Measurements from ENCODE around the gene EXOC3L2. TPM values are rescaled to one million over a fixed set of nuclear protein-coding genes. Genes with fewer than 3 reads are reported as not detected.

The EXOC3L2 gene
- total and polyA plus RNA-seq, 4 donors: 0.50 to 13.9 (median 5.7) TPM

- Histone ChIP-seq H3K27me3 (ENCODE audit: control insufficient read depth in 1 of 2, insufficient read depth in 2 of 2, low read length in 1 of 2) (no peaks in the 10 kb centered on the region), H3K4me3 (ENCODE audit: low read length in 2 of 2) (no peak overlapping the region), H3K27ac (ENCODE audit: low read depth in 1 of 2, low read length in 2 of 2) (no peak overlapping the region), H3K36me3 (ENCODE audit: control insufficient read depth in 1 of 2, insufficient read depth in 2 of 2, low read length in 1 of 2) (no peaks in the 10 kb centered on the region), H3K9me3 (ENCODE audit: control insufficient read depth, low read length) (no peaks in the 10 kb centered on the region), H3K4me1 (ENCODE audit: control insufficient read depth in 1 of 2, insufficient read depth in 2 of 2, low read length in 2 of 2) (no peaks in the 10 kb centered on the region)
- ATAC-seq (ENCODE audit: low FRiP score) (no peak), DNase-seq (no peak)
- WGBS, 2 donors: 92 to 96% methylated on average over 3 of the region's 3 CpGs
- intact Hi-C loops (cut with DNase I): no loop called here
These were observed 38.9 kb downstream of the EXOC3L2 start for GRCh38 chr19:45206328-45206727.

GRCh38 chr19:45205810-45206209 lies 39.4 kb downstream of the EXOC3L2 start:
- no peaks in the 10 kb centered on the region for H3K27me3 ChIP-seq (ENCODE audit: control insufficient read depth in 1 of 2, insufficient read depth in 2 of 2, low read length in 1 of 2)
- intact Hi-C loops (cut with DNase I): no loop called here
- H3K4me3 ChIP-seq (ENCODE audit: low read length in 2 of 2): no peak overlapping the region
- H3K27ac ChIP-seq (ENCODE audit: low read depth in 1 of 2, low read length in 2 of 2): no peak overlapping the region
- 86 to 88% methylated on average over 12 of the region's 12 CpGs for WGBS, 2 donors
- no peaks in the 10 kb centered on the region for H3K9me3 ChIP-seq (ENCODE audit: control insufficient read depth, low read length)
- DNase-seq (no peak), ATAC-seq (ENCODE audit: low FRiP score) (no peak)
- H3K4me1 ChIP-seq (ENCODE audit: control insufficient read depth in 1 of 2, insufficient read depth in 2 of 2, low read length in 2 of 2): no peaks in the 10 kb centered on the region
- H3K36me3 ChIP-seq (ENCODE audit: control insufficient read depth in 1 of 2, insufficient read depth in 2 of 2, low read length in 1 of 2): no peaks in the 10 kb centered on the region

GRCh38 chr19:45202637-45203036 lies 42.6 kb downstream of the EXOC3L2 start:
- Histone ChIP-seq H3K36me3 (ENCODE audit: control insufficient read depth in 1 of 2, insufficient read depth in 2 of 2, low read length in 1 of 2) (no peaks in the 10 kb centered on the region), H3K27ac (ENCODE audit: low read depth in 1 of 2, low read length in 2 of 2) (no peak overlapping the region), H3K4me3 (ENCODE audit: low read length in 2 of 2) (no peak overlapping the region), H3K27me3 (ENCODE audit: control insufficient read depth in 1 of 2, insufficient read depth in 2 of 2, low read length in 1 of 2) (no peaks in the 10 kb centered on the region), H3K4me1 (ENCODE audit: control insufficient read depth in 1 of 2, insufficient read depth in 2 of 2, low read length in 2 of 2) (no peaks in the 10 kb centered on the region), H3K9me3 (ENCODE audit: control insufficient read depth, low read length) (no peaks in the 10 kb centered on the region)
- WGBS, 2 donors: 90 to 91% methylated on average over 6 of the region's 6 CpGs
- intact Hi-C loops (cut with DNase I): no loop called here
- ATAC-seq (ENCODE audit: low FRiP score) (no peak), DNase-seq (no peak)

GRCh38 chr19:45200568-45200967 lies 44.6 kb downstream of the EXOC3L2 start:
- no peaks in the 10 kb centered on the region for H3K36me3 ChIP-seq (ENCODE audit: control insufficient read depth in 1 of 2, insufficient read depth in 2 of 2, low read length in 1 of 2)
- no peak overlapping the region for H3K27ac ChIP-seq (ENCODE audit: low read depth in 1 of 2, low read length in 2 of 2)
- intact Hi-C loops (cut with DNase I): no loop called here
- ATAC-seq (ENCODE audit: low FRiP score) (no peak), DNase-seq (no peak)
- H3K9me3 ChIP-seq (ENCODE audit: control insufficient read depth, low read length): no peaks in the 10 kb centered on the region
- H3K27me3 ChIP-seq (ENCODE audit: control insufficient read depth in 1 of 2, insufficient read depth in 2 of 2, low read length in 1 of 2): no peaks in the 10 kb centered on the region
- H3K4me1 ChIP-seq (ENCODE audit: control insufficient read depth in 1 of 2, insufficient read depth in 2 of 2, low read length in 2 of 2): no peaks in the 10 kb centered on the region
- WGBS, 2 donors: 55 to 67% methylated on average over 4 of the region's 4 CpGs
- no peak overlapping the region for H3K4me3 ChIP-seq (ENCODE audit: low read length in 2 of 2)

GRCh38 chr19:45195764-45196163 lies 49.4 kb downstream of the EXOC3L2 start:
- Histone ChIP-seq H3K36me3 (ENCODE audit: control insufficient read depth in 1 of 2, insufficient read depth in 2 of 2, low read length in 1 of 2) (no peaks in the 10 kb centered on the region), H3K27ac (ENCODE audit: low read depth in 1 of 2, low read length in 2 of 2) (no peak overlapping the region), H3K9me3 (ENCODE audit: control insufficient read depth, low read length) (no peaks in the 10 kb centered on the region), H3K4me1 (ENCODE audit: control insufficient read depth in 1 of 2, insufficient read depth in 2 of 2, low read length in 2 of 2) (no peaks in the 10 kb centered on the region), H3K4me3 (ENCODE audit: low read length in 2 of 2) (no peak overlapping the region), H3K27me3 (ENCODE audit: control insufficient read depth in 1 of 2, insufficient read depth in 2 of 2, low read length in 1 of 2) (no peaks in the 10 kb centered on the region)
- no peak for ATAC-seq (ENCODE audit: low FRiP score)
- DNase-seq: no peak
- intact Hi-C loops (cut with DNase I): no loop called here
- WGBS, 2 donors: 90% methylated on average over 6 of the region's 6 CpGs

GRCh38 chr19:45191375-45191774 lies 53.8 kb downstream of the EXOC3L2 start:
- no peak overlapping the region for H3K27ac ChIP-seq (ENCODE audit: low read depth in 1 of 2, low read length in 2 of 2)
- intact Hi-C loops (cut with DNase I): no loop called here
- H3K27me3 ChIP-seq (ENCODE audit: control insufficient read depth in 1 of 2, insufficient read depth in 2 of 2, low read length in 1 of 2): no peaks in the 10 kb centered on the region
- DNase-seq: no peak
- no peaks in the 10 kb centered on the region for H3K9me3 ChIP-seq (ENCODE audit: control insufficient read depth, low read length)
- no peak for ATAC-seq (ENCODE audit: low FRiP score)
- no peak overlapping the region for H3K4me3 ChIP-seq (ENCODE audit: low read length in 2 of 2)
- no peaks in the 10 kb centered on the region for H3K4me1 ChIP-seq (ENCODE audit: control insufficient read depth in 1 of 2, insufficient read depth in 2 of 2, low read length in 2 of 2)
- WGBS, 2 donors: 95 to 96% methylated on average over 4 of the region's 4 CpGs
- no peaks in the 10 kb centered on the region for H3K36me3 ChIP-seq (ENCODE audit: control insufficient read depth in 1 of 2, insufficient read depth in 2 of 2, low read length in 1 of 2)

GRCh38 chr19:45189971-45190370 lies 55.2 kb downstream of the EXOC3L2 start:
- Histone ChIP-seq H3K36me3 (ENCODE audit: control insufficient read depth in 1 of 2, insufficient read depth in 2 of 2, low read length in 1 of 2) (no peaks in the 10 kb centered on the region), H3K9me3 (ENCODE audit: control insufficient read depth, low read length) (no peaks in the 10 kb centered on the region), H3K27me3 (ENCODE audit: control insufficient read depth in 1 of 2, insufficient read depth in 2 of 2, low read length in 1 of 2) (no peaks in the 10 kb centered on the region), H3K27ac (ENCODE audit: low read depth in 1 of 2, low read length in 2 of 2) (no peak overlapping the region), H3K4me3 (ENCODE audit: low read length in 2 of 2) (no peak overlapping the region), H3K4me1 (ENCODE audit: control insufficient read depth in 1 of 2, insufficient read depth in 2 of 2, low read length in 2 of 2) (no peaks in the 10 kb centered on the region)
- ATAC-seq (ENCODE audit: low FRiP score) (no peak), DNase-seq (no peak)
- 85 to 100% methylated on average over 1 of the region's 1 CpG for WGBS, 2 donors
- intact Hi-C loops (cut with DNase I): no loop called here

GRCh38 chr19:45187421-45188100 lies 57.6 kb downstream of the EXOC3L2 start:
- Histone ChIP-seq H3K4me1 (ENCODE audit: control insufficient read depth in 1 of 2, insufficient read depth in 2 of 2, low read length in 2 of 2) (no peaks in the 10 kb centered on the region), H3K9me3 (ENCODE audit: control insufficient read depth, low read length) (no peaks in the 10 kb centered on the region), H3K36me3 (ENCODE audit: control insufficient read depth in 1 of 2, insufficient read depth in 2 of 2, low read length in 1 of 2) (no peaks in the 10 kb centered on the region), H3K4me3 (ENCODE audit: low read length in 2 of 2) (no peak overlapping the region), H3K27ac (ENCODE audit: low read depth in 1 of 2, low read length in 2 of 2) (no peak overlapping the region), H3K27me3 (ENCODE audit: control insufficient read depth in 1 of 2, insufficient read depth in 2 of 2, low read length in 1 of 2) (no peaks in the 10 kb centered on the region)
- no peak for DNase-seq
- no peak for ATAC-seq (ENCODE audit: low FRiP score)
- intact Hi-C loops (cut with DNase I): no loop called here
- 55 to 57% methylated on average over 12 of the region's 12 CpGs for WGBS, 2 donors

GRCh38 chr19:45186509-45187334 lies 58.5 kb downstream of the EXOC3L2 start:
- Histone ChIP-seq H3K27ac (ENCODE audit: low read depth in 1 of 2, low read length in 2 of 2) (no peak overlapping the region), H3K9me3 (ENCODE audit: control insufficient read depth, low read length) (no peaks in the 10 kb centered on the region), H3K36me3 (ENCODE audit: control insufficient read depth in 1 of 2, insufficient read depth in 2 of 2, low read length in 1 of 2) (no peaks in the 10 kb centered on the region), H3K4me3 (ENCODE audit: low read length in 2 of 2) (no peak overlapping the region), H3K27me3 (ENCODE audit: control insufficient read depth in 1 of 2, insufficient read depth in 2 of 2, low read length in 1 of 2) (no peaks in the 10 kb centered on the region), H3K4me1 (ENCODE audit: control insufficient read depth in 1 of 2, insufficient read depth in 2 of 2, low read length in 2 of 2) (no peaks in the 10 kb centered on the region)
- DNase-seq (no peak), ATAC-seq (ENCODE audit: low FRiP score) (no peak)
- WGBS, 2 donors: 82 to 87% methylated on average over 12 of the region's 12 CpGs
- intact Hi-C loops (cut with DNase I): no loop called here
